ENCODE data around the gene DUOXA2.

DNA sequence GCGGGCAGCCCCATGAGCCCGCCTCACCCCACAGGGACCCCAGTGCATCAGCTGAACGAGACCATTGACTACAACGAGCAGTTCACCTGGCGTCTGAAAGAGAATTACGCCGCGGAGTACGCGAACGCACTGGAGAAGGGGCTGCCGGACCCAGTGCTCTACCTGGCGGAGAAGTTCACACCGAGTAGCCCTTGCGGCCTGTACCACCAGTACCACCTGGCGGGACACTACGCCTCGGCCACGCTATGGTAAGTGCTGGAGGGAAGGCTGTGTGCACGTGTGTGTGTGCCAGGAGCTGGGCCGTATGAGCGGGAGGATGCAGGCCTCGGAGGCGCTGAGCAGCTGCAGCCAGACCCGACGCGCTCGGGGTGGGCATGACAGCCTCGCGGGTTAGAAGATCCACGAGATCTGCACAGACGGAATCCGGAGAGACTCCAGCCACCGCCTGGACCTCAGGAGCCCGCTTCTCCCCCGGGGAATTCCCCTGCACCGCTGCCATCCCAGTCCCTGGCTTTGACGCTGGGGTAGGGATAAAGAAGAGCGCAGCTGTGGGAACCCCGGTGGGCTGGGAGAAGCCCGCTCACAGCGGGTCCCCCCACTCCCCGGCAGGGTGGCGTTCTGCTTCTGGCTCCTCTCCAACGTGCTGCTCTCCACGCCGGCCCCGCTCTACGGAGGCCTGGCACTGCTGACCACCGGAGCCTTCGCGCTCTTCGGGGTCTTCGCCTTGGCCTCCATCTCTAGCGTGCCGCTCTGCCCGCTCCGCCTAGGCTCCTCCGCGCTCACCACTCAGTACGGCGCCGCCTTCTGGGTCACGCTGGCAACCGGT lies 2.6 kb downstream of the DUOXA2 start:
- TF ChIP-seq, protein P1, sequence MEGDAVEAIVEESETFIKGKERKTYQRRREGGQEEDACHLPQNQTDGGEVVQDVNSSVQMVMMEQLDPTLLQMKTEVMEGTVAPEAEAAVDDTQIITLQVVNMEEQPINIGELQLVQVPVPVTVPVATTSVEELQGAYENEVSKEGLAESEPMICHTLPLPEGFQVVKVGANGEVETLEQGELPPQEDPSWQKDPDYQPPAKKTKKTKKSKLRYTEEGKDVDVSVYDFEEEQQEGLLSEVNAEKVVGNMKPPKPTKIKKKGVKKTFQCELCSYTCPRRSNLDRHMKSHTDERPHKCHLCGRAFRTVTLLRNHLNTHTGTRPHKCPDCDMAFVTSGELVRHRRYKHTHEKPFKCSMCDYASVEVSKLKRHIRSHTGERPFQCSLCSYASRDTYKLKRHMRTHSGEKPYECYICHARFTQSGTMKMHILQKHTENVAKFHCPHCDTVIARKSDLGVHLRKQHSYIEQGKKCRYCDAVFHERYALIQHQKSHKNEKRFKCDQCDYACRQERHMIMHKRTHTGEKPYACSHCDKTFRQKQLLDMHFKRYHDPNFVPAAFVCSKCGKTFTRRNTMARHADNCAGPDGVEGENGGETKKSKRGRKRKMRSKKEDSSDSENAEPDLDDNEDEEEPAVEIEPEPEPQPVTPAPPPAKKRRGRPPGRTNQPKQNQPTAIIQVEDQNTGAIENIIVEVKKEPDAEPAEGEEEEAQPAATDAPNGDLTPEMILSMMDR (IDR thresholded peaks at IDR 0.05; ENCODE audit: insufficient read depth, low read depth, low read length), result no peak
- peak; percentile 82 for TF ChIP-seq EZH2 (IDR thresholded peaks at IDR 0.05; ENCODE audit: insufficient read depth, low read length)

All from astrocyte (in vitro differentiated cells and primary cell).